NCI-H128 (cell line): ENCODE data around the gene EEIG1.
A peak's percentile ranks its signal among the peaks of the same experiment; 100 is the strongest.

Experiments used
- DNase-seq: peaks from one replicate; lab custom pipeline; 2025; ENCODE audit not compliant: unreplicated experiment; lab: John Stamatoyannopoulos, UW

EEIG1 gene

DNA sequence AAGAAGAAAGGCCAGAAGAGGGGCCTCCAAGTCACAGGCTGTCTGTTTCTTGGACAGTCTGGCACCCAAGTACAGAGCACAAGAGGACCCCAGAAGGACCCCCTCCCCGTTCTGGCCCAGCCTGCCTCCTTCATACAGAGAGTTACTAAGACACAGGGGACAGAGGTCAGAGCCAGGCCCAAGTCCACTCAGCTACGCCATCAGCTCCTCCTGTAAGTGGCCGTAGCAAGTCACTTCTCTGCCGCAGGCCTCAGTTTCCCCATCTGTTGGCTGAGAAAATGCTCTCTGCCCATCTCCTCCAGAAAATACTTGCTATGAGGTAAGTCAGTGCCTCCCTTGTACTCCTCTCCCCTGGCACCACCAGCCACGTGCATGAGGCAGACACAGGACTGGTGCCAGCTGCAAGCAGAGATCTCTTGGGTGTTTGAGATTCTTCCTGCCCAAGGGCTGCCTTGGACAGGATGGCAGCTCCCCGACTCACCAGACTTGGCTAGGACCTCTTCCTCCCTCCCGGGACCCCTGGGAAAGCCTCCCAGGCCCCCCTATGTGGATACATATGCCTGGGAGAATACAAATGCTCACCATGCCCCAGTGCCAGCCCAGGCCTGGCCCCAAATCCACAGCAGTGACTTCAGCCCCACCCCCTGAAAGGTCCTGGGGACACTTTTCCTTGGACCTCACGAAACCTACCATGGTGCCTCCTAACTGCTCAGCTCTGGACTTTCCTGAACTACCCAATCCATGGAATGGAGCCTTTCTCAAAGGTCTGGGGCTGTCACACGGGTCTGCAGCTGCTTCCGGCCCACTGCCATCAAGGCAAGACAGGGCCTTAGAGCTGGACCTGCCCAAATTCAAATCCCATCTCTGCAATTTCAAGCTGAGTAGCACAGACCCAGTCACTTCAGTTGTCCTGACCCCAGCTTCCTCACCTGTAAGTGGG is 5.1 kb downstream of the EEIG1 start:
- no peak for DNase-seq

DNA sequence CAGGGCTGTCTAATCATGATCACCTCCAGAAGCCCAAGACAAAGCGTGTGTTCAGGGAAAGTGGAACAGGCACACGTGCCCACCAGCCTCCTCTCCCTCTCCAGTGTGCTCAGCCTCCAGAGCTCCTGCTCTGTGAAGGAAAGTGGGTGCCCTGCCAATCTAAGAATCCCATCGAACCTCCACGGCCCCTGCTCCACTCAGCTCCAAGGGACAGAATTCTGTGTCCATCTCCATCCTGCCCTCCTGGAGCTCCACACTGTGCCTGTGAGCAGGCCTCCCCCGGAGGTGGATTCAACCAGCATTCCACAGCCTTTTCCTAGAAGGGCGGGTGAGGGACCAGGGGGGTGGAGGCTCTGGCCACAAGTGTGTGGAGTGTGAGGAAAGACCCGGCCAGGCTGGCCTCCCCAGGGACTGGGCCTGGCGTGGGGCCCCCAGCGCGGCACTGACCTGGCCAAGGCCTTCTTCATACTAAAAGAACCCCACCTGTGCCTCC is 6.0 kb downstream of the EEIG1 start:
- DNase-seq, result no peak

- DNase-seq, result peak; percentile 53
These were observed 6.6 kb downstream of the EEIG1 start for GRCh38 chr9:127974001-127974768.

DNA sequence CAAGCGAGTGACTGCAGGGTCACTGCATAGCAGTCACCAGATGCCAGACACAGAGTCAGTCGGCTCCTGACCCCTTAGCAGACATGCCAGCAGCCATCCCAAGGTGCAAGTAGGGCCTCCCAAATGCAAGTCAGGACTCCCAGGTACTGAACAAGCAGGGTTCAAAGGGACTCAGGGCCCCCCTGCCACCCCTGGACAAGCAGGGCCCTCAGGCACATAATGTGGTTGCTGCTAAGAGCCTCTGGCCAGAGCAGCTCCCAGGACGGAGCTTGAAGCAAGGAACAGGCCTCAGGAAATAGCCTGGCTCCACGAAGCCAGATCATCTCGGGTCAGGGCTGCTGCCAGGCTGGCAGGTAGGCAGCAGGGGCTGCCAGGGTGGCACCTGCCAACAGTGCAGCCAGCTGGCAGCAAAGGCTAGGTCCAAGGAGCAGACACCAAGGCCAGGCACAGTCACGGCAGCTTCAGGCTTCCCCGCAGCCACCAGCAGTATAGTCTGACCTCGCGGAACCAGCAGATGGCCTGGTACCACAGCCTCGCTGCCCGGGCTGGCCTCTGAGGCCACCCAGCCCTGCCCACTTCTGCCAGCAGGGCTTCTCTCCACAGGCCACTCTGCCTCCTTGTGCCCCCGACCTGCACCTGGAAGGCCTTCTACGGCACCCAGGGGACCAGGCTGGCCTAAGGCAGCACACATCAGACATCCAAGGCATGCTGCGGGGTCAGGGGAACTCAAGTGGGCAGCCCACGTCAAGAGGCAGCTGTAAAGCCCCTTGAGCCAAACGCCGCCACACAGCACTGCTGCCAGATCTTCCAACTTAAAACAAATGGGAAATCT is 7.4 kb downstream of the EEIG1 start:
- DNase-seq, result no peak

DNA sequence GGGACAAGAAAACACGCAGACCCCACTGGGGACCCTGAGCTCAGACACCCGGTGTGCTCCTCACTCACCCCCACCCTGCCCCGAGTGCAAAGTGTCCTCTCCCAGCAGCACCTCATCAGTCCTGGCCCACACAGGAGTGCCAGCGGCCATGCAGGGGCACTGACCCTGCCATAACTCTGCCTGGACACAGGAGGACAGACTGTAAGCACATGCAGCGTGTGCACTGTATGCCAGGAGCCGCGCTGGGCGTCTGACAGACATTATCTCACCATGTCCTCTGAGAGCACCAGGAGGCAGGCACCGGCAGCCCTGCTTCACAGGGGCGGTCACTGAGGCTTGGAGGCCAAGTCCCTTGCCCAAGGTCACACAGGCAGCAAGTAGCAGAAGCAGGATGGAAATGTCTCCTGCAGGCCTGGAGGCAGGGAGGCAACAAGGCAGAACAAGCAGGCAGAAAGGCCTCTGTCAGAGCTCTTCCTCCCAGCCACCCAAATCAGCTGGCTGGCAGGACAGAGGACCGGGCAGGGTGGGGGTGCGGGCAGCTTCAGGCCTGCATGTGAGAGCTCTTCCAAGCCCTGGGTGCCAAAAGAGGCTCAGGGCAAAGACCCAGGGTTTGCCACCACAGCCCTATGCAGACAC is 8.4 kb downstream of the EEIG1 start:
- no peak for DNase-seq

DNA sequence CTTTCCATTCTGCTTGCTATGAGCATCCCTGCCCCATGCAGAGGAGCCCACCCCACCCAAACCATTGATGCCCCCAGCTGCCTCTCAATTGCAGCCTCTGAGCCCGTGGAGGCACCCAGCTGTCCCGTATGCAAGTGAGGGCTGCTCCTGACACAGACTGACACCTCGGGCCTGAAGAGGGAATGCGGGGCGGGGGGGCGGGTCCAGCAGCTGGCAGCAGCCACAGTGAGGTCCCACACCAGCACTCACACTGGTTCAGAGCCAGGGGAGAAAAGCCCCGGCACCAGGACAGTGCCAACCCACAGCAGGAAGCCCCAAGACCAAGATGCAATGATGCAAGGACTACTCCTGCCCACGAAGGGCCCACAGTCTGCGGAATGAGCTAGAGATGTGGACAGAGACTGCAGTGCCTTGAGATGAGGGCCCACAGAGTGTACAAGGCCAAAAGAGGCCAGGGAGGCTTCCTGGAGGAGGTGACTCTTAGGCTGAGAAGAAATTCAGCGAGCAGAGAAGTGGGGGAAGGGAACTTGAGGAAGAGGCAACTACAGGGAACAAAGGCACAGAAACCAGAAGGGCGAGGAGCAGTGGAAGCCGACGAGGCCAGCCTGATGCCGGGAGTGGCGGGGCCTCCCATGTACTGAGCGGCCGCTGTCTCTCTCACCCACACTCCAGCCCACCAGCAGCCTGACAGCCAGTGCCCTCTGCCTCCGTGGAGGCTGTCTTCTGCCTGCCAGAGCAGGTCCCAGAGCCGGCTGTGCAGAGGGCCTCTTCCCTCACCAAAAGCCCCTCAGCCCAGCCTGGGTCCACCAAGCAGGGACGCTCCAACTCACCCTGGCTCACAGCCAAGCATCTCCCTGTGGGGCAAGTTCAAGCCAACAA is 9.2 kb downstream of the EEIG1 start:
- DNase-seq, result no peak

DNA sequence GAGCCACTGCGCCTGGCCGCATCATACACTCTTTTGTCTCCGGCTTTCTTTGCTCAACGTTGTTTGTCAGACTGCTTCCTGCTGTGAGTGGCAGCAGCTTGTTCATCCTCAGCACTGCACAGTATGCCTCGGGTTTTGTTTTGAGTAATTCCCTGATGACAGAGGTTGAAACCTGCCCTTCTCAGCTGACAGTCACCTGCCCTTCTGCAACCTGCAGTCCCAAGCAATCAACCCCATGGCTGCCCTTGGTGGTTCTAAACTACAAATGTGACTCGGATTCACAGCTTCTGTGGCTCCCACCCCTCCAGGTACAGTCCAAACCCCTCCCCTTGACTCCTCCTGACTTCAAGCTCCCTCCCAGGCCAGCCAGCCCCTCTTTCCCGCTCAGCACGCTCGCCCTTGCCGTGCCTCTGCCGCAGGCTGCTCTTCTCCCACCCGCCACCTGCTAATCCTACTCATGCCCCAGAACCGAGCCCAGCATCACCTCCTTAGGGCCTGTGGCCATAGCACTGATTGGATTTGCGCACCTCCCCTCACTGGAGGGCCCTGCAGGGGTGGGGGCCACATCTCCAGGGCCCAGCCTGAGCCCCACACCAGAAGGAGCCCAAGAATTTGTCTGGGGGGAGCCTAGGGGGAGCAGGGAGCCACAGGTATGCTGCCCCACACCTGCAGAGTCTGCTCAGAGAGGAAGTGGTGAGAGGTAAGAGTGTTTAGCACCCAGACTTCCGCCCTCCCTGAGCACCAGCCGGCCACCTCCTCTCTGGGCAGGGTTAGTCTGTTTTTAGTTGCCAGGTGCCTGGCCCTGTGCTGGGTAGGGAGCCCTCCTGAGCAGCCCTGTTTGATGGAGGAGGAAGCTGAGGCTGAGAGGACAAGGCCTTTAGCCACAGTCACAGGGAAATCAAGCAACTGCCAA is 10.1 kb downstream of the EEIG1 start:
- peak; percentile 72 for DNase-seq

- no peak for DNase-seq
These were observed 11.9 kb downstream of the EEIG1 start for GRCh38 chr9:127968700-127969383.

GRCh38 chr9:127968042-127968441 is 12.7 kb downstream of the EEIG1 start:
- DNase-seq, result no peak

- no peak for DNase-seq
These were observed 13.5 kb downstream of the EEIG1 start for GRCh38 chr9:127967151-127967809.

- DNase-seq, result no peak
These were observed 14.2 kb downstream of the EEIG1 start for GRCh38 chr9:127966416-127967150.

DNA sequence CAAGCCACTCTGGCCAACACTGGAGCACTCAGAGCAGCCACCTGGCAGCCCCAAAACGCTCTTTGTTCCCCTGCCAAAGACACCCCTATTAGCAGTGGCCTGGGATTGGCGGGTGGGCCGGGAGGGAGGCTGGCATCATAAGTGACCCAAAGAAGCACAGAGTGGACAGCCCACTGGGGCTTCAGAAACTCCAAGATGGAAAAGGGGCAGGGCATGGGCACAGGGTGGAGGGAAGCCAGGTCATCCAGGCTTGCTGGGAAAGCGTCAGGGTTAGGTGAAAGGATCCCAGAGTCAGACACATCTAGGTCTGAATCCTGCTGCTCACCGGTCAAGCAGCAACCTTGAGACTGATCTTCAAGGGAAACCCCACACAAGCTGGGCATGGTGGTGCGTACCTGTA is 14.8 kb downstream of the EEIG1 start:
- DNase-seq, result no peak

- no peak for DNase-seq
These were observed 17.3 kb downstream of the EEIG1 start for GRCh38 chr9:127963359-127964064.

- DNase-seq, result no peak
These were observed 17.8 kb downstream of the EEIG1 start for GRCh38 chr9:127963041-127963358.

GRCh38 chr9:127962278-127962677 is 18.5 kb downstream of the EEIG1 start:
- no peak for DNase-seq

GRCh38 chr9:127961613-127962155 is 19.1 kb downstream of the EEIG1 start:
- DNase-seq, result no peak
